SK-N-SH treated with all-trans-retinoic acid at 6 μM for 48 hours (cell line): ENCODE measurements around the gene GSTA2.

Source experiments
- ATAC-seq: fragments of 200-7000 bp; cut with Tn5 transposase; 3 replicates; pipeline ENCODE4 v1.9.1; 2020; ENCODE audit warnings: mild to moderate bottlenecking, moderate library complexity
- ARNTL ChIP-seq: fragments of 450-650 bp; formaldehyde crosslinking; IDR thresholded peaks from 2 replicates; pipeline ENCODE4 v1.5.0; 2020; ENCODE audit warnings: low read depth, mild to moderate bottlenecking, moderate library complexity, borderline replicate concordance
- BACH2 ChIP-seq: fragments of 250-450 bp; sonication (Bioruptor Pico); IDR thresholded peaks from 2 replicates; pipeline ENCODE4 v1.9.0; 2021; ENCODE audit warnings: mild to moderate bottlenecking, borderline replicate concordance
- ESRRG ChIP-seq: fragments of 250-450 bp; sonication (Bioruptor Pico); IDR thresholded peaks from 2 replicates; pipeline ENCODE4 v1.6.1; 2021; ENCODE audit warnings: mild to moderate bottlenecking
- GLIS3 ChIP-seq: fragments of 250-450 bp; sonication (Bioruptor Pico); IDR thresholded peaks from 2 replicates; pipeline ENCODE4 v1.5.0; 2020; ENCODE audit warnings: mild to moderate bottlenecking, moderate library complexity
- OSR1 ChIP-seq: fragments of 250-450 bp; sonication (Bioruptor Pico); IDR thresholded peaks from 2 replicates; pipeline ENCODE4 v1.8.0; 2022; ENCODE audit warnings: moderate library complexity, mild to moderate bottlenecking, inconsistent platforms
- PPARA ChIP-seq: fragments of 250-450 bp; sonication (Bioruptor Pico); IDR thresholded peaks from 2 replicates; pipeline ENCODE4 v1.5.0; 2020; ENCODE audit warnings: mild to moderate bottlenecking, borderline replicate concordance
- RARB ChIP-seq: fragments of 250-450 bp; sonication (Bioruptor Pico); IDR thresholded peaks from 2 replicates; pipeline ENCODE4 v1.8.0; 2021; ENCODE audit warnings: mild to moderate bottlenecking, moderate library complexity
- TCF4 ChIP-seq: fragments of 250-450 bp; sonication (Bioruptor Pico); IDR thresholded peaks from 2 replicates; pipeline ENCODE4 v1.8.0; 2021; ENCODE audit warnings: mild to moderate bottlenecking, moderate library complexity, borderline replicate concordance
- TOX ChIP-seq: fragments of 250-450 bp; sonication (Bioruptor Pico); IDR thresholded peaks from 2 replicates; pipeline ENCODE4 v1.8.0; 2021; ENCODE audit warnings: mild to moderate bottlenecking, moderate library complexity, borderline replicate concordance
- ZC3H10 ChIP-seq: fragments of 250-450 bp; sonication (Bioruptor Pico); IDR thresholded peaks from 2 replicates; pipeline ENCODE4 v1.5.1; 2021; ENCODE audit warnings: mild to moderate bottlenecking, moderate library complexity
- ZFP3 ChIP-seq: fragments of 250-450 bp; sonication (Bioruptor Pico); IDR thresholded peaks from 2 replicates; pipeline ENCODE4 v1.5.0; 2020; ENCODE audit warnings: mild to moderate bottlenecking, moderate library complexity
- ZFP30 ChIP-seq: fragments of 450-650 bp; formaldehyde crosslinking; IDR thresholded peaks from 2 replicates; pipeline ENCODE4 v1.5.0; 2022; ENCODE audit warnings: mild to moderate bottlenecking, moderate library complexity
- ZNF565 ChIP-seq: fragments of 450-650 bp; formaldehyde crosslinking; conservative IDR thresholded peaks from 2 replicates; pipeline ENCODE4 v1.5.0; 2020; ENCODE audit warnings: low read depth, mild to moderate bottlenecking, moderate library complexity
- ZNF70 ChIP-seq: fragments of 450-650 bp; formaldehyde crosslinking; IDR thresholded peaks from 2 replicates; pipeline ENCODE4 v1.5.0; 2020; ENCODE audit warnings: mild to moderate bottlenecking, moderate library complexity
- ZNF8 ChIP-seq: fragments of 450-650 bp; formaldehyde crosslinking; IDR thresholded peaks from 2 replicates; pipeline ENCODE4 v1.5.0; 2020; ENCODE audit warnings: mild to moderate bottlenecking, moderate library complexity
- TF ChIP-seq, protein P1 (sequence below): fragments of 250-450 bp; sonication (Bioruptor Pico); IDR thresholded peaks from 2 replicates; pipeline ENCODE4 v1.5.1; 2020; ENCODE audit warnings: low read depth, mild to moderate bottlenecking, moderate library complexity
- TF ChIP-seq, protein P2 (sequence below): fragments of 250-450 bp; sonication (Bioruptor Pico); IDR thresholded peaks from 2 replicates; pipeline ENCODE4 v1.8.0; 2020; ENCODE audit warnings: mild to moderate bottlenecking, moderate library complexity, borderline replicate concordance
- TF ChIP-seq, protein P3 (sequence below): fragments of 250-450 bp; sonication (Bioruptor Pico); IDR thresholded peaks from 2 replicates; pipeline ENCODE4 v1.5.0; 2020; ENCODE audit warnings: mild to moderate bottlenecking, moderate library complexity
- TF ChIP-seq, protein P4 (sequence below): fragments of 250-450 bp; sonication (Bioruptor Pico); IDR thresholded peaks from 2 replicates; pipeline ENCODE4 v1.5.1; 2021; ENCODE audit warnings: mild to moderate bottlenecking, moderate library complexity
- TF ChIP-seq, protein P5 (sequence below): fragments of 250-450 bp; sonication (Bioruptor Pico); IDR thresholded peaks from 2 replicates; pipeline ENCODE4 v1.8.0; 2021; ENCODE audit warnings: low read depth, mild to moderate bottlenecking, moderate library complexity, borderline replicate concordance

Gene GSTA2

DNA sequence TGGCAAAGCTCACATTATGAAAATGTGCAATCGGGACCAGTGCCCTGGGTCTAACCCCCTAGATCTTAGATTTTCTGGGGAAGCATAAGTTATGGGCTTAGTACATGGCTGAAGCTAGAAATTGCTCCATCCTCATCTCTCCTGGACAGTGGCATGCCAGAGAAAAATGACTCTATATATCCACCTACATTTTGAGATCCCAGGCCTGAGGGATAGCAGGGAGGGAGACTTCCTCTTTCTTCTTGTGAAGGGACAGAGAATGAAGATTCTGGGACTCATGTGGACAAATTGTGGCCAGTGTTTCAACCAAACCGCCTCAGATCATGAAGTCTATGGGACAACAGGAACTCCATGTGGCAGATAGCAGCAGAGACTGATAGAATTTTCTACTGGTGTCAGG lies 35.4 kb downstream of the GSTA2 start:
- ATAC-seq, result no peak
- TF ChIP-seq, protein P1, sequence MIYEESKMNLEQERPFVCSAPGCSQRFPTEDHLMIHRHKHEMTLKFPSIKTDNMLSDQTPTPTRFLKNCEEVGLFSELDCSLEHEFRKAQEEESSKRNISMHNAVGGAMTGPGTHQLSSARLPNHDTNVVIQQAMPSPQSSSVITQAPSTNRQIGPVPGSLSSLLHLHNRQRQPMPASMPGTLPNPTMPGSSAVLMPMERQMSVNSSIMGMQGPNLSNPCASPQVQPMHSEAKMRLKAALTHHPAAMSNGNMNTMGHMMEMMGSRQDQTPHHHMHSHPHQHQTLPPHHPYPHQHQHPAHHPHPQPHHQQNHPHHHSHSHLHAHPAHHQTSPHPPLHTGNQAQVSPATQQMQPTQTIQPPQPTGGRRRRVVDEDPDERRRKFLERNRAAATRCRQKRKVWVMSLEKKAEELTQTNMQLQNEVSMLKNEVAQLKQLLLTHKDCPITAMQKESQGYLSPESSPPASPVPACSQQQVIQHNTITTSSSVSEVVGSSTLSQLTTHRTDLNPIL (CRISPR knock-in tag), result no peak
- no peak for TF ChIP-seq TOX (CRISPR knock-in tag)
- TF ChIP-seq, protein P2, sequence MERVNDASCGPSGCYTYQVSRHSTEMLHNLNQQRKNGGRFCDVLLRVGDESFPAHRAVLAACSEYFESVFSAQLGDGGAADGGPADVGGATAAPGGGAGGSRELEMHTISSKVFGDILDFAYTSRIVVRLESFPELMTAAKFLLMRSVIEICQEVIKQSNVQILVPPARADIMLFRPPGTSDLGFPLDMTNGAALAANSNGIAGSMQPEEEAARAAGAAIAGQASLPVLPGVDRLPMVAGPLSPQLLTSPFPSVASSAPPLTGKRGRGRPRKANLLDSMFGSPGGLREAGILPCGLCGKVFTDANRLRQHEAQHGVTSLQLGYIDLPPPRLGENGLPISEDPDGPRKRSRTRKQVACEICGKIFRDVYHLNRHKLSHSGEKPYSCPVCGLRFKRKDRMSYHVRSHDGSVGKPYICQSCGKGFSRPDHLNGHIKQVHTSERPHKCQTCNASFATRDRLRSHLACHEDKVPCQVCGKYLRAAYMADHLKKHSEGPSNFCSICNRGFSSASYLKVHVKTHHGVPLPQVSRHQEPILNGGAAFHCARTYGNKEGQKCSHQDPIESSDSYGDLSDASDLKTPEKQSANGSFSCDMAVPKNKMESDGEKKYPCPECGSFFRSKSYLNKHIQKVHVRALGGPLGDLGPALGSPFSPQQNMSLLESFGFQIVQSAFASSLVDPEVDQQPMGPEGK (CRISPR knock-in tag), result no peak

DNA sequence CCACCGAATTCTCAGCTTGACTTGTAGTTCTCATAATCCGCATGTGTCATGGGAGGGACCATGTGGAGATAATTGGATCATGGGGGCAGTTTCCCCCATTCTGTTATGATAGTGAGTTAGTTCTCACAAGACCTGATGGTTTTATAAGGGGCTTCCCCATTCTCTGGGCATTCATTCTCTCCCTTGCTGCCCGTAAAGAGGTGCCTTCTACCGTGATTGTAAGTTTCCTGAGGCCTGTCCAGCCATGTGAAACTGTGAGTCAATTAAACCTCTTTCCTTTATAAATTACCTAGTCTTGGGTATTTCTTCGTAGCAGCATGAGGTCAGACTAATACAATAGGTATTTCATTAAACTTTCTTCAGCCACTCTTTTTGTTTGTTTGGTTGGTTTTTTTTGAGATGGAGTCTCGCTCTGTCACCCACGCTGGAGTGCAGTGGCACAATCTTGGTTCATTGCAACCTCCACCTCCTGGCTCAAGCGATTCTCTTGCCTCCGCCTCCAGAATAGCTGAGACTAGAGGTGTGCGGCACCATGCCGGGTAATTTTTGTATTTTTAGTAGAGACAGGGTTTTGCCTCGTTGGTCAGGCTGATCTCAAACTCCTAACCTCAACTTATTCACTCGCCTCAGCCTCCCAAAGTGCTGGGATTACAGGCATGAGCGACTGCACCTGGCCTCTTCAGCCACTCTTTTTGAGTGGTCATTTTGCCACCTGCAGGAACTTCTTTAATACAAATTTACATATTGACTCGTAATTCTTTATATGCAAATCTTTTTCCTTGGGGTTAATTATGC lies 36.3 kb downstream of the GSTA2 start:
- TF ChIP-seq BACH2 (CRISPR knock-in tag) (no peak), ZFP3 (CRISPR knock-in tag) (no peak), TOX (CRISPR knock-in tag) (no peak), ZFP30 (CRISPR knock-in tag) (no peak), ESRRG (CRISPR knock-in tag) (no peak), ZNF565 (CRISPR knock-in tag) (no peak), ZNF70 (no peak), ZNF8 (CRISPR knock-in tag) (no peak), OSR1 (CRISPR knock-in tag) (no peak)
- TF ChIP-seq, protein P3, sequence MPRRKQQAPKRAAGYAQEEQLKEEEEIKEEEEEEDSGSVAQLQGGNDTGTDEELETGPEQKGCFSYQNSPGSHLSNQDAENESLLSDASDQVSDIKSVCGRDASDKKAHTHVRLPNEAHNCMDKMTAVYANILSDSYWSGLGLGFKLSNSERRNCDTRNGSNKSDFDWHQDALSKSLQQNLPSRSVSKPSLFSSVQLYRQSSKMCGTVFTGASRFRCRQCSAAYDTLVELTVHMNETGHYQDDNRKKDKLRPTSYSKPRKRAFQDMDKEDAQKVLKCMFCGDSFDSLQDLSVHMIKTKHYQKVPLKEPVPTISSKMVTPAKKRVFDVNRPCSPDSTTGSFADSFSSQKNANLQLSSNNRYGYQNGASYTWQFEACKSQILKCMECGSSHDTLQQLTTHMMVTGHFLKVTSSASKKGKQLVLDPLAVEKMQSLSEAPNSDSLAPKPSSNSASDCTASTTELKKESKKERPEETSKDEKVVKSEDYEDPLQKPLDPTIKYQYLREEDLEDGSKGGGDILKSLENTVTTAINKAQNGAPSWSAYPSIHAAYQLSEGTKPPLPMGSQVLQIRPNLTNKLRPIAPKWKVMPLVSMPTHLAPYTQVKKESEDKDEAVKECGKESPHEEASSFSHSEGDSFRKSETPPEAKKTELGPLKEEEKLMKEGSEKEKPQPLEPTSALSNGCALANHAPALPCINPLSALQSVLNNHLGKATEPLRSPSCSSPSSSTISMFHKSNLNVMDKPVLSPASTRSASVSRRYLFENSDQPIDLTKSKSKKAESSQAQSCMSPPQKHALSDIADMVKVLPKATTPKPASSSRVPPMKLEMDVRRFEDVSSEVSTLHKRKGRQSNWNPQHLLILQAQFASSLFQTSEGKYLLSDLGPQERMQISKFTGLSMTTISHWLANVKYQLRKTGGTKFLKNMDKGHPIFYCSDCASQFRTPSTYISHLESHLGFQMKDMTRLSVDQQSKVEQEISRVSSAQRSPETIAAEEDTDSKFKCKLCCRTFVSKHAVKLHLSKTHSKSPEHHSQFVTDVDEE (CRISPR knock-in tag), result no peak
- TF ChIP-seq, protein P4, sequence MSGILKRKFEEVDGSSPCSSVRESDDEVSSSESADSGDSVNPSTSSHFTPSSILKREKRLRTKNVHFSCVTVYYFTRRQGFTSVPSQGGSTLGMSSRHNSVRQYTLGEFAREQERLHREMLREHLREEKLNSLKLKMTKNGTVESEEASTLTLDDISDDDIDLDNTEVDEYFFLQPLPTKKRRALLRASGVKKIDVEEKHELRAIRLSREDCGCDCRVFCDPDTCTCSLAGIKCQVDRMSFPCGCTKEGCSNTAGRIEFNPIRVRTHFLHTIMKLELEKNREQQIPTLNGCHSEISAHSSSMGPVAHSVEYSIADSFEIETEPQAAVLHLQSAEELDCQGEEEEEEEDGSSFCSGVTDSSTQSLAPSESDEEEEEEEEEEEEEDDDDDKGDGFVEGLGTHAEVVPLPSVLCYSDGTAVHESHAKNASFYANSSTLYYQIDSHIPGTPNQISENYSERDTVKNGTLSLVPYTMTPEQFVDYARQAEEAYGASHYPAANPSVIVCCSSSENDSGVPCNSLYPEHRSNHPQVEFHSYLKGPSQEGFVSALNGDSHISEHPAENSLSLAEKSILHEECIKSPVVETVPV (CRISPR knock-in tag), result no peak
- TF ChIP-seq, all 23 proteins: peak for 0
- ATAC-seq, result no peak

DNA sequence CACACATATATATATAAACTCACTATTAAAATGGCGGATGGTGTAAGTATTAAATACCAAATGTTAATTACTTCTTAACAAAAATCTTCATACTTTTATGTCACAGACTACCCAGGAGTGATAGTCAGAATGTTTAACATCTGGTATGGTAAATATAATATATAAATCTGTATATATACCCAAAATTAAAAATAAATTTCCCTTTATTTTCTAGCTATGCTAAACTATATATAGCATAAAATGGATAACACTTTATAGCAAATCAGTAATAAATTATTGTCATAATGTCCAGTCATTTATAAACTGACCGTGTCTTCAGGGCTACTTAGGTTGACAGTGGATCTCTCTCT lies 37.1 kb downstream of the GSTA2 start:
- no peak for ATAC-seq
- TF ChIP-seq RARB (CRISPR knock-in tag) (no peak), BACH2 (CRISPR knock-in tag) (no peak), OSR1 (CRISPR knock-in tag) (no peak), ARNTL (no peak), TOX (CRISPR knock-in tag) (no peak), ZC3H10 (CRISPR knock-in tag) (no peak)
- TF ChIP-seq, protein P1 (CRISPR knock-in tag), result no peak

DNA sequence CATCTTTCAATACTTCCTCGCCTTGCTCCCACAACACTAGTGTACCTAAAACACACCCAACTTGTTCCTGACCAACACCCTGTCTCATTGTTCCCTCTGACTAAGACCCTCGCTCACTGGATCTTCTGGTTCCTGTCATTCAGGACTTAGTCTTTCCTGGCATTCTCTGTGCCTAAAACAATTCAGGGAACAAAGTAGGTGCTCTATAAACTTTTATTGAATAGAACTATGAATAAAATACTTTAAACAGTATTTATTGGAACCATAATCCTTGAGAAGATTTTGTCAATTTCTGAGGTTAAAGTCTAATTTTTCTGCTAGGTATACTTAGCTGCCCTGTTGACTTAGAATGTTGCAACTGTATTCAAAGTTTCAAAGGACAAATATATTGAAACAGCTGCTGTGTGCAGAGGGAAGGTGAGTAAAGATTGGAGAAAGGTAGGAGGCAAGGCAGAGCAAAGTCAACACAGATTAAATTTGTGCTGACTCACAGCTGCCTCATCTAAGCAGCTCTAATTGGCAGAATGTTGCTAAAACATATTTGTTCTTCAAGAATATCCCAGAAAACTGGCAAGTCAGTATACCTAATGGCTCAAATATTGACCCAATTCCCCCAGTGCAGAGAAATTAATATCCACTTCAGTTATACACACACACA lies 37.6 kb downstream of the GSTA2 start:
- ATAC-seq, result no peak
- TF ChIP-seq RARB (CRISPR knock-in tag) (no peak), TCF4 (CRISPR knock-in tag) (no peak), ZNF70 (no peak), ZFP30 (CRISPR knock-in tag) (no peak), OSR1 (CRISPR knock-in tag) (no peak), PPARA (CRISPR knock-in tag) (no peak), ARNTL (no peak), GLIS3 (no peak)
- TF ChIP-seq, protein P1 (CRISPR knock-in tag), result no peak
- TF ChIP-seq, protein P5, sequence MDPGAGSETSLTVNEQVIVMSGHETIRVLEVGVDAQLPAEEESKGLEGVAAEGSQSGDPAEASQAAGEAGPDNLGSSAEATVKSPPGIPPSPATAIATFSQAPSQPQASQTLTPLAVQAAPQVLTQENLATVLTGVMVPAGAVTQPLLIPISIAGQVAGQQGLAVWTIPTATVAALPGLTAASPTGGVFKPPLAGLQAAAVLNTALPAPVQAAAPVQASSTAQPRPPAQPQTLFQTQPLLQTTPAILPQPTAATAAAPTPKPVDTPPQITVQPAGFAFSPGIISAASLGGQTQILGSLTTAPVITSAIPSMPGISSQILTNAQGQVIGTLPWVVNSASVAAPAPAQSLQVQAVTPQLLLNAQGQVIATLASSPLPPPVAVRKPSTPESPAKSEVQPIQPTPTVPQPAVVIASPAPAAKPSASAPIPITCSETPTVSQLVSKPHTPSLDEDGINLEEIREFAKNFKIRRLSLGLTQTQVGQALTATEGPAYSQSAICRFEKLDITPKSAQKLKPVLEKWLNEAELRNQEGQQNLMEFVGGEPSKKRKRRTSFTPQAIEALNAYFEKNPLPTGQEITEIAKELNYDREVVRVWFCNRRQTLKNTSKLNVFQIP, result no peak
